Fibroblast of peridontal ligament (primary cell): ENCODE measurements around the gene NEGR1.
"Not testable (repeated sequence)": the region's sequence is repeated elsewhere in the genome, so short reads cannot be mapped to it uniquely, and the experiment has no call there.

Experiments used
- DNase-seq: peaks from one replicate; pipeline ENCODE4 v3.0.0-alpha.2; 2010; ENCODE audit errors: extremely low read depth

NEGR1 gene

DNA sequence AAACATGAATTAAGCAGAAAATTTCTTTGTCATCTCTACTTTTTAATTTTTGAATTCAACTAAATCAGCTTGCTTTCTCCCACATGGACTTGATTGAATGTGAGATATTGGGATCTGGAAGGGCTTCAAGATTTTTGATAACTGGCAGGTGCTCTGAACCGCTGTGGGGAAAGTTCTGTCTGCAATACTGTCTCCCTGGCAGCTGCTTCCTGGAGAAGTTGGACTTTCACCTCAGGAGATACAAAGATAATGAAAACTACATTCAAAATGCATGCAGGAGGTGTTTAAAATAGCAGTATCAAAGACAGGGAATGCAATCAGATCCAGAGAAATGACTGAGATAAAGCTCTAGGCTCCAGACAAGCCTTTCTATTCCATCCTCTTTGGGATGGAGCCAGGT lies 338.3 kb downstream of the NEGR1 start:
- DNase-seq, result no peak

DNA sequence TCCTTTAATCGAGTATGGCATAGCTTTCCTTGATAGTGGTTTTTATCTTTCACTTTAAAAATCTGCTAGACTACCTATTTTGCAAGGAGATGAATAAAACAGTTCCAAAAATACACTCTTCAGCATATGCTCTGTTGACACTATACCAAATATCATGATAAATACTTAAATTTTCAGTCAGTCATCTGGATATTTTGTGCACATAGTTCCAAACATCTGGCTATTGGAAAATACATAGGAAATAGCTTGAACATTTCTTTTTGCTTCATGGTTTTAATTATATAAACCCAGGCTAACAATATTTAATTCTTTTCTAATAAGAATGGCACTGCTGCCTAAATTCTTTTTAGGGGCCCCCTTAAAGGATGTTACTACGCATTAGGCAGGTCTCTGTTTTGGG lies 342.1 kb downstream of the NEGR1 start:
- DNase-seq, result no peak

DNA sequence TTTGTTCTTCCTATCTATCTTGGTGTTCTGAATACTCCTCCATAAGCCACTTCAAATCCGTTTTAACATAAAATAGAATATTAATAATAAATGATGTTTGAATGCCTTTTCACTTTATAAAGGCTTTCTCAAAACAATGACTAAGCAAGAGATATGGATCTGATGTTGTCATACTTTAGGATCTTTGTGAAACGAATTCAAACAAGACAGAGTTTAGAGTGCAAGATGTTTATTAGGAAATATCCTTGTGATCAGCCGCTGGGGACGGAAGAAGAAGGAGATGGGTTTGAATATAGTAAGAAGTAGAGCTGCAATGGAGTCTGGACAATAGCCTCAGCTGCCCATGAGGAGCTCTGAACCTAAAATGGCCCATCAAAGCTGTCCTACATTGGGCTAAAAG lies 351.8 kb downstream of the NEGR1 start:
- no peak for DNase-seq

DNA sequence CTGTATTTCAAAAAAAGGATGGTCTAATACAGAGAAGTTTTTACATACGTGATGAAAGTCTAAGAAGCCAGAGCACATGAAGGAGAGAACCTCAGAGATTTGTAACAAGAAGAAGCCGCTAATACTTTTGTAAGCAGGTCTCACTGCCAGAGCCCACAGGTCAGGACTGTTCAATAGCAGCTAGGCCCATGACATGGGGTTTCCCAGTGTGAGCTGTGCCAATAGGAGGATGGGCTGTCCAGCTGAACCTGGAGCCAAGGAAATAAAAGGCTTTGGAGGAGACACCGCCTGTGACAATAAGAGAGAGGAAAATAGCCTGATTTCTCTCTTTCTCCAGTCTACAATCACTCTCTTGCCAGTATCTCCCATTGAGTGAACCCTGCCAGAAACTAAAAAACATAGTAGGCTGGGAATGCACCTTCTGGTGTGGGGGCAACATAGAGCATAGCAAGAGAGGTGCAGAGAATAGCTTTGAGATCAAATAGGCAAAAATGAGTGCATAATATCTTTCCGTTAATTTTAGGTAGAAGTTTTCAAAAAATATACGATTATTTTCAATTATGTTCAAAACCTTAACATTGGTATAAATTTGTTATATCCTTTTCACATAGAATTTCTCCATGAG lies 360.3 kb downstream of the NEGR1 start:
- DNase-seq, result no peak

DNA sequence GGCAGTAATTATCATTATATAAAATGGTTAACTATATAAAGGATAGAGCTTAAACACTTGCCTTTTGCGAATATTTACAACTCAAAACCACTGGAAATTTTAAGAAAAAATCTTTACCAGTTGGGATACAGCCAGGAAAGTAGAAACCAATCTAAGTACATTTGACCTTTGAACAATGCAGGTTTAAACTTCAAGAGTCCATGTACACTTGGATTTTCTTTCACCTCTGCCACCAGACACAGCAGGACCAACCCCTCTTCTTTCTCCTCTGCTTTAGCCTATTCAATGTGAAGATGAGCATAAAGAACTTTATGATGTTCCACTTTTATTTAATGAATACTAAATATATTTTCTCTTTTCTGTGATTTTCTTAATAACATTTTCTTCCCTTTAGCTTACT lies 361.1 kb downstream of the NEGR1 start:
- DNase-seq, result no peak

DNA sequence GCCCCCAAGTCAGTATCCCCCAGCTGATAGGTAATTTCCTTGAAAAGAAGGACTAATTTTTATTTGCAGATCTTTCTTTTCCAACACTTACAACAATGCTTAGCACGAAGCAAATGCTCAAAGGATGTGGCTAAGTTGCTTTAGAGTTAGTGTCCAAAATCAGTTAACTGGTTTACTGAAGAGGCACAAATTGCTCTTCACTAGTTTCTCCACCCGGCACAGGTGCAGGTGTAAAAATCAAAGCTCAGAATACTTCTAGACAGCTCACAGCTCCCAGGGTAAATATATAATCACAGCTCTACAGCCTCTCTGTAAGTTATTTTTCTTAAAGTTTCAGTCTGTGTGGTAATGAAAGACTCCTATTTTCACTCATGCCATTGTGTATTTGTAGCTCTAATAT lies 361.8 kb downstream of the NEGR1 start:
- no peak for DNase-seq

DNA sequence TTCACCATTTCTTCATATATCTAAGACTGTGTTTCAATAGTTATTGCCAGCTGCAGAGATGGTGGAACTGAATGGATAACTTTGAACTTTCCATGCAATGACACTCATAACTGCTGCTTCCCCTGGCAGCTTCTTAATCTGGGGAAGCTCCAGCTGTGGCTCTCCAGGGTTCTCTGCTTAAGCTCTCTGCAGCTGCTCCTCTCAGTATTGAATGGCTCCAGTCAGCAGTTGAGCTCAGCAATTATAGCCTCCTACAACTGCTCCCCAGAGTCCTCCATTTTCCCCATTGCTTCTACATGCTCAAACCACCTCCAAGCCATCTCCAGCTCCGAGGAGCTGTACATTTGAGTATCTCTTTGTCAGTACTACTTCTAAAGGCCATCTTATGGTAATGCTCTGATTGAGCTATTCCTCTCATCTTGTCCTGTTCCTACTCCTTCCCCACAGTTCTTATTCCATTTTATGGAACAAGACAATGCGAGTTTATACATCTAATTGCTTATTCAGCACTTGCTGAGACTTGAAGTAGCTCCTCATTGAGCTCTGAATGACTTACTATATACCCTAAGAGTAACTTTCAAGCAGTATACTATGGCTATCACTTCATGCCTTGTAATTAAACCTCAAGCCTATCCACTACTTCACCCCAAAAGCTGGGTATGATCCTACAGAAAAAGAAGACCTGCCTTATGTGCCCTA lies 362.4 kb downstream of the NEGR1 start:
- no peak for DNase-seq

DNA sequence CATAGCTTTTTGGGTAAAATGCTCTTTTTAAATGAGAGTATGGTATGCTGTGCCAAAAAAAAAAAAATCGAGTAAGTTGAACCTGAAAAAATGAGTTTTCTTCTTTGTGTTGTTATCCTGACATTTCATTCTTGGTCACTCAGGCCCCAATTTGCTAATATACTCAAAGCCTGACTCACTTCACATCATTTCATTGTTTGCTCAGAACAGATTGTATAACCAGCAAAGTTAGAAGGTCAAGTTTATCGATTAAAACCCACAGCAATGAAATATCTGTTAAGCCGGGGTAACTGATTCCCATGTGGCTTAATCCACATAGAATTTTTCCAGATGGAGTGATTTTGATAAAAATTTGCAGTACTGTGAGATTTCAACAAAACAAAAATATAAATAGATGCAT lies 363.7 kb downstream of the NEGR1 start:
- peak; percentile 25 for DNase-seq

DNA sequence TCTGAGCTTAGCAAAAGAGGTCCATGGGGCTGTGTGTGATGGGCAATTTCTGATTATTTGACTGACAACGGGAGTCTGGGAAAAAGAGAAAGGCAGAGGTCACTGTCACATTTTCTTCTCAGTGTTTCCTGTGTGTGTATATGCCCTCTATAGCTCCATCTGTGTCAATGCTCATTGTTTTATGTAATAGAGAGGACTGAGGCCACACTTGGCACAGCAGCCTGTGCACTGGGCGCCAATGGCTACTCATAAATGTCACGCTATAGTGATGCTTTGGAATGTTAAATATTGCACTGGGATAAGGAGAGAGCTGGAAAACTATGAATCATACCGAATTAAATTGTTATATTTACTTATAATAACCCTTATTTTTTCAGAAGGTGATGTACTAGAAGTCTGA lies 365.4 kb downstream of the NEGR1 start:
- no peak for DNase-seq

DNA sequence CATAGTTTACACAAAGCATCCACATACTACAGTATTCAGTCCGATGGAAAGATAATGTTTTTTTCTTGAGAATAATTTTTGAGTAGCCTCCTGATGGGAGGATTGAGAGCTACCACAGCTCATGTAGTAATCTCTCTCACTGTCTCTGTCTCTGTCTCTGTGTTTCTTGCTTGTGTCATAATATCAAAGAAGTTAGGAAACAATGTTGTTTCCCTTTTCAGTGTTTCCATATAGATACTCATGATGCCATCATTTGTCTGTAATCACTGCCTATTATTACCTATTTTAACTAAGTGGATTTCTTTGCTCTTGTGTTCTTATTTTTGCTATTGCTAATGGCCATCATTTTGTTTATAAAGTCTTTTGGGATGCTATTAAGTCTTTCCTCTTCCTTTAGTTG lies 367.7 kb downstream of the NEGR1 start:
- DNase-seq, result no peak

DNA sequence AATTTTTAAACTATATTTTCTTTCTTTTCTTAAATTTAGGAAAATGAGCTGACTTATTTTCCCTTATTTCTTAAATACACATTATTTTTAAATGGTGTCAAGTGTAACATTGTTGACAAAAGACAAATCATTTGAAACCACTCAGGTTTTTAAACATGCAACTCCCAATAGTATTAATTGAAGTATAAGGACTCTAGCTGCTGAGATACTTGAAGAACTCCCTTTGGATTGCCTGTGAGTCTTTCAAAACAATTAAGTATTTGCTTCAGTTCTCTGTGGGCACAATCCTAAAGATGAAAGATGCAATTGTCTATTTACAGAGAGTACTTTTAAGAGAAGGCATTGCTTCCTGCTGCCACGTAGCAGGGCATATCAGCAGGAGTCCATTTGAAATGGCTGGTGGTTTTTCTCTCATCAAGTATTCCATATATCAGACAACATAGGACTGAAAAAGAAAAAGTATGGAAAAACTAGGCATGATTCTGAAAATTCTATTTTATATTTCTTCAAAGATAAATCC lies 373.4 kb downstream of the NEGR1 start:
- DNase-seq, result peak; percentile 18

DNA sequence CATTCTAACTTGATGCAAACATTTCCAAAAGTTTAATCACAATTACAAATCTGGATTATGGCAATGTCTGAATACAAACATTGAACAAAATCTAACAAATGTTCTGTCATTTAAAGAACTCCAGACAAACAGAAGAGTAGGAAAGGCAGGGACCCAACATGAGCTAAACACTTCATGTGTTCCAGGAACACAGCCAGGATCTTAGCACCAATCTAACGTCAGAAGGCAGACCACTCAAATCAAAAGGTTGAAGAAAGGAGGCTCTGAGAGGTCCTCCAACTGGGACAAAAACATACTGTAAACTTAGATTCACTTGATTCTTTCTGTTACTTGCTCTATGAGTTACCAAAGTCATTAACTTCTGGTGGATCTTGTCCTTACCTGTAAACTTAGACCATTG lies 374.0 kb downstream of the NEGR1 start:
- peak; percentile 62 for DNase-seq

DNA sequence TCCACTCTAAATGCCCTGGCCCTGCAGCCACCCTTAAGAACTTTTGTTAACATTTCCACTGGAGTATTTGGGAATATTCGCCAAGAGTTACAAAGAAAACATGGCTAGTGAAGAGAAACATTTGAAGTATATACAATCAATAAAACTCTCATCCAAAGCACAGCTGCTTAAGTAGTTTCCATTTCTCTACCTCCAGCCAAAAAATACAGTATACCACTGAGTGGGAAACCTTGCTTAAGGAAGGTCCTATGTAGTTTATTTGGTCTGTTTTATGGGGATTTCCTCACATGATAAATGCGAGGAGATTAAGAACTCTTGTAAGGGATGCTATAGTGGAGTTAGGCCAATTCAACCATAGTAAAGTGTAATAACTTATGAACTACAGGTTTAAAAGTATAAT lies 382.5 kb downstream of the NEGR1 start:
- DNase-seq, result no peak

DNA sequence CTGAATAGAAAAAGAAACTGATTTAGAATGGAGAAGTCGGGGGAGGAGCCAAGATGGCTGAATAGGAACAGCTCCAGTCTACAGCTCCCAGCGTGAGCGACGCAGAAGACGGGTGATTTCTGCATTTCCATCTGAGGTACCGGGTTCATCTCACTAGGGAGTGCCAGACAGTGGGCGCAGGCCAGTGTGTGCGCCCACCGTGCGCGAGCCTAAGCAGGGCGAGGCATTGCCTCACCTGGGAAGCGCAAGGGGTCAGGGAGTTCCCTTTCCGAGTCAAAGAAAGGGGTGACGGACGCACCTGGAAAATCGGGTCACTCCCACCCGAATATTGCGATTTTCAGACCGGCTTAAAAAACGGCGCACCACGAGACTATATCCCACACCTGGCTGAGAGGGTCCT lies 394.2 kb downstream of the NEGR1 start:
- DNase-seq, result not testable (repeated sequence)

DNA sequence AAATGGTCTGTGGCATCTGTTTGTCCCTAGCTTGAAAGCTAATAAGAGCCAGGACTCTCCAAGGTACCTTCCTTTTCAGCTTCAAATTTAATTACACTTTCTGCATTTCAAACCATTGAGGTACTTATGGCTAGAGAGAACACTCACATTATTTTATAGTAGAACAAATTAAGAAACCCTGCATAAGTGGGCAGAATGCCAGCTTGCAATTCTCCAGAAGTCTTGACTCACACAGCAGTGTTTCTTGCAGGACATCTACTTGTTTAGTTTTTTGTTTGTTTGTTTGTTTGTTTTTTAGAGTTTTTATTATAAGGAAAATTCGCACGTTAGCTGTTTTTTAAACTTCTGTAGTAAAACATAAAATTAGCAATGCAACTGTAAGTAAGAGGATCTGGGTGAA lies 397.2 kb downstream of the NEGR1 start:
- peak; percentile 13 for DNase-seq

DNA sequence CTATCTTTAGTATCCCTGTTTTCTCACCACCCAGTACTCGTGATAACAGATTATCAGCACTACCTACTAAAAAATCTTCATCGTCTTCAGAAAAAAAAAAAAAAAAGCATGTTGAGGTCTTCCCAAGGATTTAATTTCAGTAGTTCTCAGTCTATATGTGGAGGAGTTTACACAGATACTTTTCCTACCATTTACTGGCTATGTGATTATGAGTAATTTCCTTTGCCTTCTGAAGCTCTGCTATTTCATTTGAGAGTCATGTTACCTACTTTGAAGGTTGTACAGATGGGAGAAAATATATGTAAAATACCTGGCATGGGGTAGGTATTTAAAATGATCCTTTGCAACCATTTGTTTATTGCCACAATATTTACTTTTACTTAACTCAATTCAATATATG lies 399.7 kb downstream of the NEGR1 start:
- no peak for DNase-seq

DNA sequence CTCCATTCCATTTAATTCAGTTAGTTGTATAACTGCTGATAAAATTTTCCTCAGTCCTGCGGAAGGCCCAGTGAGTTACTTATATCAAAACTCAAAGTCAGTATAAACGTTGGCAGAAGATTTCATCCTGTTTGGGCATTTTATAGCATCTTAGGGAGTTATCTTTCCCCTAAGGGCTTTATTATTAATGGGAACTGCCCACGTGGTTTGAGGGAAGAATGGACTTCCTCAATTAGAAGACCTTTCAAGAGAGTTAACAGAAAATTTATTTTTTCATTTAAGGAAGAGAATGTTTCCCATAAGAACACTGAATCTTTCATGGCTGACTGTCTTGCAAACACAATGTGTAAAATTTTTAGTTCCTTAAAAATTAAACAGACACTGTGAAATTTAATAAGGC lies 400.1 kb downstream of the NEGR1 start:
- DNase-seq, result no peak

DNA sequence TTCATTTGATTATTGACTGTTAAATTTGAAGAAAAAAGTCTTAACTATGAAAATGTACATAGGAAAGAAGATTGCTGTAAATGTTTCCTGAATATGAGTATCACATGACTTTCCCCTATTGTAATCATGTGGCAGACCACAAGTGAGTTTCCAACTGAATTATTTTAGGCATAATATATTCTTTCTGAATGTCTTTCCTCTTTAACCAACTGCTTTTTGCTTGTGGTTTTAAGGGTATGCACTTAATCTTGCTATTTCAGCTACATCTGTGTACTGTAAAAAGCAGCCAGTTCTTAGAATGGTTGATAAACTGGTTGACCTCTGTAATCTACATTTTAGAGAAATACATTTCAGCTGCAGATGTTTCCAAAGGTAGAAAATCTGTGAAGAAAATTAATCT lies 400.7 kb downstream of the NEGR1 start:
- DNase-seq, result peak; percentile 75

DNA sequence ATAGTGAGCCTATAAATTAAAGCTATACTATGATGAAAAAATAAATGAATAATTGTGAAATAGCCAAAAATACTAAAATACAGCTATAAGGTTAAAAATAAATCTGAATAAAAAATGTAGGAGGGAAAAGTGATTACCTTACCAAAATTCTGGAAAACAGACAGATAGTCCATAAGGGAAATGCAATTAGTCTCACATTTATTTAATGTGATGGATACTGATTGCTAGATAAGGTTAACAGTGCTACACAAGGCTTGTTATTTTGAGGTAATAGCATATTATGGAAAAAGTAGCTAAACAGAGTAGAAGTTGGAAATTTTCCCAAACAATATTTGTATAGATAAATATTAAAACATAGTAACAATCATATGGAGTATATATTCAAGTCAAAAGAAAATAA lies 413.0 kb downstream of the NEGR1 start:
- no peak for DNase-seq

DNA sequence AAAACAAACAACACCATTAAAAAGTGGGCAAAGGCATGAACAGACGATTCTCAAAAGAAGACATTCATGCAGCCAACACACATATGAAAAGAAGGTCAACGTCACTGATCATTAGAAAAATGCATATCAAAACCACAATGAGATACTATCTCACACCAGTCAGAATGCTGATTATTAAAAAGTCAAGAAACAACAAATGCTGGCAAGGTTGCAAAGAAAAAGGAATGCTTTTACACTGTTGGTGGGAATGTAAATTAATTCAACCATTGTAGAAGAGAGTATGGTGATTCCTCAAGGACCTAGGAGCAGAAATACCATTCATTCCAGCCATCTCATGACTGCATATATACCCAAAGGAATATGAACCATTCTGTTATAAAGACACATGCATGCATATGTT lies 419.6 kb downstream of the NEGR1 start:
- DNase-seq, result no peak

DNA sequence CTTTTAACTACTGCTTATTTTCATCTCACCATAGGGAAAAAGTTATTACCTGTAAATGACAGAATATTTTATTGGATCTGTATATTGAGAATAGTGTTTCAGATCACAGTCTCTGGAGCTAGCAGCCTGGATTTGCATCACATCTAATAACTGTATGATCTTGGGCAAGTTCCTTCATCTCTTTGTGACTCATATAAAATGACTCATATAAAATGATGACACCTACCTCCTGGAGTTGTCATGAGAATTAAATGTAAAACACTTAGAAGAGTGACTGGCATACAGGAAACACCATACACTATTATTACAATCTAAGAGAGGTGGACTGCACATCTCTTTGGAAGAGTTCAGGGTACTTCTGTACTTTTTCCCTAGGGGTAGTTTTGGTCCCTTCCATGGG lies 421.3 kb downstream of the NEGR1 start:
- DNase-seq, result peak; percentile 69

DNA sequence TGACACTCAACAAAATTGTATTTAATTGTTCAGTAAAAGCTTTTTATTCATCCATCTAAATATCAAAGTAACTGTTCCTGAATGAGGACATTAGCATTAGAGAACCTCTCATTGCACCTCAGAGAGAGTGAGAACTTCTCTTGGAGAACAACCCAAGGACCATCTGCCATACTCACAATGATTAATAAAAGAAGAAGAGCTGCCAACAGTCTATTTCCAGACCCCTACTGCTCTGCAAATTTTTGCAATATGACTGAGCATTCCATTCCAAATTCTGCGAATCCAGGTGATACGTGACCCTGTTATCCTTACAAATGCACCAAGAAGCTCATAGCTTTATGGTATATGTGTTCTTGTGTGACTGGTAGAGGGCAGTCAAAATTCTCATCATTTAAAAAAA lies 422.5 kb downstream of the NEGR1 start:
- no peak for DNase-seq

DNA sequence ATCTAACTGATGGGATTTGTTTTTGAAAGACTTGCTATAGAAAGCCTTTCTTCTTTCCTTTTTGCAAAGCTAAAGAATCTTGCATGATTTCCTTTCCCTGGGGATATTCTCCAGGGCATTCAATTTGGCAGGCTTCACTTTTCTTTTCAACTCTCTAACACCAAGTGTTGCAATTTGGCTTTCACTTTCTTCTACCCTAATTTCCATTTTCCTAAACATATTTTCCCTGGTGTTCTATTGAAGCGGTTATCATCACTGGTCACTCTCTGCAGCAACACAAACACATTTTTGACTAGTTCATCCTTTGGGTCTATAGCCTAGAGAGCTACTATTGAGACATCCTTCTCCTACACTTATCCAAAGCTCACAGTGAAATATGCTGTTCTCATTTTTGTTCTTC lies 424.5 kb downstream of the NEGR1 start:
- DNase-seq, result peak; percentile 96

DNA sequence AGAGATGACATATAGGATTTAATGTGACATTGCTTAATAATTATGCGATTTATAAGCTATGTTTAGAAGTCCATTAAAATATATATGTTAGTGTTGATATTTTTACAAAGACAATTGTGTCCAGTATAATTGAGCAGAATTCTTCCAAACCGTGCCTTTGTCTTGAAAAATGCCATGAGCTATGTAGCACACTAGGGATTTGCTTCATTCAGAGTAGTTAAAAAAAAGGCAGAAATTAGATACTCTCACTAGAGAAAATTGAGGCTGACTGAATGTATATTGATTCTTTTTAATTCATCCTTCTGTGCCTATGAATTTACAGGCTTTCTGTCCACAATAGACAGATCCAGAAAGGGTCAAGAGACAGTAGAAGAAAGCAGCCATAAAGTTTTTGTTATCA lies 429.0 kb downstream of the NEGR1 start:
- DNase-seq, result no peak
